GM23338 (cell line): Measurements from ENCODE around the gene FUT8. TPM values are rescaled to one million over a fixed set of nuclear protein-coding genes. Genes with fewer than 3 reads are reported as not detected.

Experiments used
- ATAC-seq: fragments of 200-7000 bp; cut with Tn5 transposase; 3 replicates; pipeline ENCODE4 v1.9.1; 2020
- DNase-seq: peaks from one replicate; pipeline ENCODE4 v3.0.0-alpha.2; 2015; ENCODE audit warnings: low spot score
- H2AFZ ChIP-seq: fragments of 200-600 bp; sonication (generic); 2 replicates; pipeline ENCODE4 v1.8.0; 2016; ENCODE audit warnings: antibody characterized with exemption, mild to moderate bottlenecking, moderate library complexity
- H3F3A ChIP-seq: fragments of 200-600 bp; sonication (generic); replicated peaks from 2 replicates; pipeline ENCODE4 v1.8.0; 2017; ENCODE audit warnings: antibody characterized with exemption, mixed run types, low read depth
- H3K27ac ChIP-seq: fragments of 200-600 bp; sonication (generic); 2 replicates; pipeline ENCODE4 v1.6.1; 2016; ENCODE audit warnings: low read depth
- H3K27me3 ChIP-seq: fragments of 200-600 bp; sonication (generic); 2 replicates; pipeline ENCODE4 v1.8.0; 2016; ENCODE audit warnings: mild to moderate bottlenecking, mixed run types, moderate library complexity; ENCODE audit not compliant: insufficient read depth
- H3K36me3 ChIP-seq: fragments of 200-600 bp; sonication (generic); 2 replicates; pipeline ENCODE4 v1.8.0; 2016; ENCODE audit warnings: mild to moderate bottlenecking; ENCODE audit not compliant: insufficient read depth
- H3K4me1 ChIP-seq: fragments of 200-600 bp; sonication (generic); 2 replicates; pipeline ENCODE4 v1.8.0; 2016; ENCODE audit warnings: mild to moderate bottlenecking, moderate library complexity; ENCODE audit not compliant: insufficient read depth
- H3K4me2 ChIP-seq: fragments of 200-600 bp; sonication (generic); 2 replicates; pipeline ENCODE4 v1.7.1; 2017; ENCODE audit warnings: mixed run types
- H3K4me3 ChIP-seq: fragments of 200-600 bp; sonication (generic); 2 replicates; pipeline ENCODE4 v1.6.1; 2016; ENCODE audit warnings: mixed run types
- H3K79me2 ChIP-seq: fragments of 200-600 bp; sonication (generic); replicated peaks from 2 replicates; pipeline ENCODE4 v1.8.0; 2017; ENCODE audit warnings: mild to moderate bottlenecking; ENCODE audit not compliant: insufficient read depth
- H3K9me2 ChIP-seq: fragments of 200-600 bp; sonication (generic); 2 replicates; pipeline ENCODE4 v1.8.0; 2017; ENCODE audit not compliant: insufficient read depth
- H4K20me1 ChIP-seq: fragments of 200-600 bp; sonication (generic); replicated peaks from 2 replicates; pipeline ENCODE4 v1.8.0; 2017; ENCODE audit warnings: mild to moderate bottlenecking; ENCODE audit not compliant: insufficient read depth
- H3K27ac Mint-ChIP-seq: 2 replicates; pipeline ENCODE4 v1.8.0; 2020; ENCODE audit warnings: inconsistent platforms, mild to moderate bottlenecking, moderate library complexity, mixed read lengths
- H3K27me3 Mint-ChIP-seq: 3 replicates; pipeline ENCODE4 v1.8.0; 2022; ENCODE audit warnings: low read depth, mild to moderate bottlenecking, moderate library complexity, mixed read lengths, inconsistent platforms; ENCODE audit not compliant: insufficient read depth, poor library complexity
- H3K36me3 Mint-ChIP-seq: 3 replicates; pipeline ENCODE4 v1.8.0; 2021; ENCODE audit warnings: low read depth, mild to moderate bottlenecking, inconsistent platforms, moderate library complexity, mixed read lengths
- H3K4me1 Mint-ChIP-seq: 3 replicates; pipeline ENCODE4 v1.8.0; 2020; ENCODE audit warnings: mild to moderate bottlenecking, inconsistent platforms, mixed read lengths
- H3K4me3 Mint-ChIP-seq: 3 replicates; pipeline ENCODE4 v1.8.0; 2021; ENCODE audit warnings: moderate library complexity, mild to moderate bottlenecking, inconsistent platforms, mixed read lengths
- H3K9me3 Mint-ChIP-seq: 3 replicates; pipeline ENCODE4 v1.8.0; 2020; ENCODE audit warnings: moderate library complexity, mild to moderate bottlenecking, inconsistent platforms, mixed read lengths
- CREB1 ChIP-seq: fragments of 250-450 bp; sonication (Bioruptor Pico); IDR thresholded peaks from 2 replicates; pipeline ENCODE4 v1.5.0; 2020; ENCODE audit warnings: low read depth, mild to moderate bottlenecking, moderate library complexity
- CTCF ChIP-seq, 2 experiments: fragments of 200-600 bp in 1 of 2; sonication (generic) in 1 of 2; conservative IDR thresholded peaks; 2 replicates each; pipeline versions ENCODE4 v1.5.1 to v1.6.1; 2016 to 2017; ENCODE audit warnings: antibody characterized with exemption in 2 of 2, low read depth in 2 of 2, mild to moderate bottlenecking in 2 of 2, moderate library complexity in 1 of 2
- ETS1 ChIP-seq: IDR thresholded peaks from 2 replicates; pipeline ENCODE4 v1.6.1; 2016; ENCODE audit warnings: antibody characterized with exemption
- EZH2 ChIP-seq: fragments of 200-600 bp; sonication (generic); IDR thresholded peaks from one replicate; pipeline ENCODE4 v1.8.0; 2017; ENCODE audit warnings: antibody characterized with exemption, mild to moderate bottlenecking, low read depth; ENCODE audit not compliant: unreplicated experiment
- EZH2phosphoT487 ChIP-seq: fragments of 200-600 bp; sonication (generic); IDR thresholded peaks from one replicate; pipeline ENCODE4 v1.8.1; 2018; ENCODE audit warnings: antibody characterized with exemption; ENCODE audit not compliant: unreplicated experiment
- JUNB ChIP-seq: IDR thresholded peaks from one replicate; pipeline ENCODE4 v1.6.1; 2016; ENCODE audit warnings: antibody characterized with exemption; ENCODE audit not compliant: unreplicated experiment
- NANOG ChIP-seq: IDR thresholded peaks from 2 replicates; pipeline ENCODE4 v1.6.1; 2016; ENCODE audit warnings: antibody characterized with exemption, borderline replicate concordance
- POLR2AphosphoS5 ChIP-seq: IDR thresholded peaks from 2 replicates; pipeline ENCODE4 v1.6.1; 2016; ENCODE audit warnings: antibody characterized with exemption, low read depth
- REST ChIP-seq: IDR thresholded peaks from one replicate; pipeline ENCODE4 v1.6.1; 2018; ENCODE audit warnings: antibody characterized with exemption; ENCODE audit not compliant: unreplicated experiment
- STAT1 ChIP-seq: IDR thresholded peaks from one replicate; pipeline ENCODE4 v1.6.1; 2016; ENCODE audit warnings: antibody characterized with exemption; ENCODE audit not compliant: unreplicated experiment
- ZNF114 ChIP-seq: fragments of 250-450 bp; sonication (Bioruptor Pico); IDR thresholded peaks from 2 replicates; pipeline ENCODE4 v1.5.0; 2020; ENCODE audit warnings: mild to moderate bottlenecking, moderate library complexity
- ZNF331 ChIP-seq: fragments of 250-450 bp; sonication (Bioruptor Pico); IDR thresholded peaks from 2 replicates; pipeline ENCODE4 v1.5.0; 2020; ENCODE audit warnings: low read depth, mild to moderate bottlenecking, moderate library complexity
- polyA plus RNA-seq: library from polyadenylated mRNA; unstranded; fragments of >200 nt; fragmentation: Nextera tagmentation; extraction: Ambion mirVana; gene quantifications from 2 replicates; pipeline ENCODE4 v1.2.1, GENCODE V29; 2016
- total RNA-seq: library from RNA; depleted of rRNA; stranded (reverse); fragments of >200 nt; shearing (Covaris generic); gene quantifications from 2 replicates; pipeline ENCODE4 v1.2.3, GENCODE V29; 2014
- TF ChIP-seq, protein P1 (sequence below): fragments of 250-450 bp; sonication (Bioruptor Pico); IDR thresholded peaks from 2 replicates; pipeline ENCODE4 v1.5.0; 2020; ENCODE audit warnings: mild to moderate bottlenecking, moderate library complexity

Gene FUT8
- total and polyA plus RNA-seq, 2 experiments from 2014 or later = 8.2 to 23.2 TPM

DNA sequence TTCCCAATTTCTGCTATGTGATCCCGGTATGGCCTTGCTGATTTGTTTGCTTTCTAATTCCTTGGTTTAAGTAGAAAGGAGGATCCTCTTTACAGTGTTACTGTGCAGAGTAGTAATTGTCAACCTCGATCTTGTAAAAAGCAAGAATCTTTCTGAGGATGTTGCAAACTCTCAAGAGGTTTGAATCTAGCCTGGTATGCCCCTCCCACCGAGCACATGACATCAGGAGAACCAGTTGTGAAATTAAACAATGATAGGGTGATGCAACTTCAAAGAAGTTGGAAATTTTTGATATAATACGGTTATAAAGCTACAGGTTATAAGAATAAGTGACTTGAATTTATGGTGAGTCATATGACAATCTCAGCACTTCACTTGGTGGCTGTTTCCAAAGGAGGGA is 35.0 kb upstream of the FUT8 start:
- Histone ChIP-seq H3K4me3 (no peak overlapping the region), H2AFZ (peak overlapping the region; percentile 7; the same call in 1 of the 2 replicates), H3K27me3 (no peaks in the 10 kb centered on the region), H3F3A (no peaks in the 10 kb centered on the region), H3K9me2 (no peaks in the 10 kb centered on the region), H3K27ac (no peak overlapping the region), H4K20me1 (no peaks in the 10 kb centered on the region), H3K4me1 (no peaks in the 10 kb centered on the region), H3K36me3 (no peaks in the 10 kb centered on the region), H3K79me2 (no peaks in the 10 kb centered on the region), H3K4me2 (no peak overlapping the region)
- no peak for ATAC-seq
- Mint-ChIP-seq H3K27ac (no peak overlapping the region), H3K9me3 (peaks cover 9% of the 10 kb centered on the region; the same call in 1 of the 3 replicates), H3K36me3 (peaks cover 8% of the 10 kb centered on the region; the same call in 1 of the 3 replicates), H3K4me3 (no peak overlapping the region), H3K4me1 (0 out of 3 replicates have a peak, but pooled peaks cover 3% of the 10 kb centered on the region), H3K27me3 (no peaks in the 10 kb centered on the region)
- TF ChIP-seq NANOG (no peak), EZH2phosphoT487 (no peak), ZNF114 (no peak), CTCF (conservative IDR thresholded peaks at IDR 0.05; ENCODE audit: low read depth in 2 of 2) (no peak), STAT1 (no peak), CREB1 (CRISPR knock-in tag) (no peak), JUNB (no peak), EZH2 (no peak), POLR2AphosphoS5 (no peak), REST (no peak), ZNF331 (no peak), ETS1 (no peak)
- TF ChIP-seq, protein P1, sequence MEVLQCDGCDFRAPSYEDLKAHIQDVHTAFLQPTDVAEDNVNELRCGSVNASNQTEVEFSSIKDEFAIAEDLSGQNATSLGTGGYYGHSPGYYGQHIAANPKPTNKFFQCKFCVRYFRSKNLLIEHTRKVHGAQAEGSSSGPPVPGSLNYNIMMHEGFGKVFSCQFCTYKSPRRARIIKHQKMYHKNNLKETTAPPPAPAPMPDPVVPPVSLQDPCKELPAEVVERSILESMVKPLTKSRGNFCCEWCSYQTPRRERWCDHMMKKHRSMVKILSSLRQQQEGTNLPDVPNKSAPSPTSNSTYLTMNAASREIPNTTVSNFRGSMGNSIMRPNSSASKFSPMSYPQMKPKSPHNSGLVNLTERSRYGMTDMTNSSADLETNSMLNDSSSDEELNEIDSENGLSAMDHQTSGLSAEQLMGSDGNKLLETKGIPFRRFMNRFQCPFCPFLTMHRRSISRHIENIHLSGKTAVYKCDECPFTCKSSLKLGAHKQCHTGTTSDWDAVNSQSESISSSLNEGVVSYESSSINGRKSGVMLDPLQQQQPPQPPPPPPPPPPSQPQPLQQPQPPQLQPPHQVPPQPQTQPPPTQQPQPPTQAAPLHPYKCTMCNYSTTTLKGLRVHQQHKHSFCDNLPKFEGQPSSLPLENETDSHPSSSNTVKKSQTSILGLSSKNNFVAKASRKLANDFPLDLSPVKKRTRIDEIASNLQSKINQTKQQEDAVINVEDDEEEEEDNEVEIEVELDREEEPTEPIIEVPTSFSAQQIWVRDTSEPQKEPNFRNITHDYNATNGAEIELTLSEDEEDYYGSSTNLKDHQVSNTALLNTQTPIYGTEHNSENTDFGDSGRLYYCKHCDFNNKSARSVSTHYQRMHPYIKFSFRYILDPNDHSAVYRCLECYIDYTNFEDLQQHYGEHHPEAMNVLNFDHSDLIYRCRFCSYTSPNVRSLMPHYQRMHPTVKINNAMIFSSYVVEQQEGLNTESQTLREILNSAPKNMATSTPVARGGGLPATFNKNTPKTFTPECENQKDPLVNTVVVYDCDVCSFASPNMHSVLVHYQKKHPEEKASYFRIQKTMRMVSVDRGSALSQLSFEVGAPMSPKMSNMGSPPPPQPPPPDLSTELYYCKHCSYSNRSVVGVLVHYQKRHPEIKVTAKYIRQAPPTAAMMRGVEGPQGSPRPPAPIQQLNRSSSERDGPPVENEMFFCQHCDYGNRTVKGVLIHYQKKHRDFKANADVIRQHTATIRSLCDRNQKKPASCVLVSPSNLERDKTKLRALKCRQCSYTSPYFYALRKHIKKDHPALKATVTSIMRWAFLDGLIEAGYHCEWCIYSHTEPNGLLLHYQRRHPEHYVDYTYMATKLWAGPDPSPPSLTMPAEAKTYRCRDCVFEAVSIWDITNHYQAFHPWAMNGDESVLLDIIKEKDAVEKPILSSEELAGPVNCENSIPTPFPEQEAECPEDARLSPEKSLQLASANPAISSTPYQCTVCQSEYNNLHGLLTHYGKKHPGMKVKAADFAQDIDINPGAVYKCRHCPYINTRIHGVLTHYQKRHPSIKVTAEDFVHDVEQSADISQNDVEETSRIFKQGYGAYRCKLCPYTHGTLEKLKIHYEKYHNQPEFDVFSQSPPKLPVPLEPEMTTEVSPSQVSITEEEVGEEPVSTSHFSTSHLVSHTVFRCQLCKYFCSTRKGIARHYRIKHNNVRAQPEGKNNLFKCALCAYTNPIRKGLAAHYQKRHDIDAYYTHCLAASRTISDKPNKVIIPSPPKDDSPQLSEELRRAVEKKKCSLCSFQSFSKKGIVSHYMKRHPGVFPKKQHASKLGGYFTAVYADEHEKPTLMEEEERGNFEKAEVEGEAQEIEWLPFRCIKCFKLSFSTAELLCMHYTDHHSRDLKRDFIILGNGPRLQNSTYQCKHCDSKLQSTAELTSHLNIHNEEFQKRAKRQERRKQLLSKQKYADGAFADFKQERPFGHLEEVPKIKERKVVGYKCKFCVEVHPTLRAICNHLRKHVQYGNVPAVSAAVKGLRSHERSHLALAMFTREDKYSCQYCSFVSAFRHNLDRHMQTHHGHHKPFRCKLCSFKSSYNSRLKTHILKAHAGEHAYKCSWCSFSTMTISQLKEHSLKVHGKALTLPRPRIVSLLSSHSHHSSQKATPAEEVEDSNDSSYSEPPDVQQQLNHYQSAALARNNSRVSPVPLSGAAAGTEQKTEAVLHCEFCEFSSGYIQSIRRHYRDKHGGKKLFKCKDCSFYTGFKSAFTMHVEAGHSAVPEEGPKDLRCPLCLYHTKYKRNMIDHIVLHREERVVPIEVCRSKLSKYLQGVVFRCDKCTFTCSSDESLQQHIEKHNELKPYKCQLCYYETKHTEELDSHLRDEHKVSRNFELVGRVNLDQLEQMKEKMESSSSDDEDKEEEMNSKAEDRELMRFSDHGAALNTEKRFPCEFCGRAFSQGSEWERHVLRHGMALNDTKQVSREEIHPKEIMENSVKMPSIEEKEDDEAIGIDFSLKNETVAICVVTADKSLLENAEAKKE (CRISPR knock-in tag) = no peak
- DNase-seq = no peak
